ENCODE data around the gene GAL.

The GAL gene

GRCh38 chr11:68659158-68659921, 25.0 kb upstream of the GAL start:
- DNase-seq (ENCODE audit: low spot score) = peak; percentile 9

GRCh38 chr11:68660066-68660810, 24.1 kb upstream of the GAL start:
- DNase-seq (ENCODE audit: low spot score) = no peak

GRCh38 chr11:68661014-68661413, 23.3 kb upstream of the GAL start:
- DNase-seq (ENCODE audit: low spot score) = no peak

GRCh38 chr11:68661697-68662603, 22.4 kb upstream of the GAL start:
- DNase-seq (ENCODE audit: low spot score) = no peak

- no peak for DNase-seq (ENCODE audit: low spot score)
Observed at GRCh38 chr11:68663482-68664010, 20.8 kb upstream of the GAL start.

GRCh38 chr11:68664141-68664540, 20.2 kb upstream of the GAL start:
- DNase-seq (ENCODE audit: low spot score) = no peak

GRCh38 chr11:68664906-68665305, 19.4 kb upstream of the GAL start:
- DNase-seq (ENCODE audit: low spot score) = no peak

GRCh38 chr11:68665436-68665835, 18.9 kb upstream of the GAL start:
- no peak for DNase-seq (ENCODE audit: low spot score)

GRCh38 chr11:68666849-68667248, 17.5 kb upstream of the GAL start:
- no peak for DNase-seq (ENCODE audit: low spot score)

- no peak for DNase-seq (ENCODE audit: low spot score)
Observed at GRCh38 chr11:68667511-68668500, 16.5 kb upstream of the GAL start.

- DNase-seq (ENCODE audit: low spot score) = no peak
Observed at GRCh38 chr11:68669301-68670090, 14.8 kb upstream of the GAL start.

- no peak for DNase-seq (ENCODE audit: low spot score)
Observed at GRCh38 chr11:68670208-68670992, 13.9 kb upstream of the GAL start.

- DNase-seq (ENCODE audit: low spot score) = no peak
Observed at GRCh38 chr11:68673306-68673945, 10.9 kb upstream of the GAL start.

- no peak for DNase-seq (ENCODE audit: low spot score)
Observed at GRCh38 chr11:68673991-68674390, 10.4 kb upstream of the GAL start.

GRCh38 chr11:68674461-68674860, 9.9 kb upstream of the GAL start:
- DNase-seq (ENCODE audit: low spot score) = no peak

- no peak for DNase-seq (ENCODE audit: low spot score)
Observed at GRCh38 chr11:68677432-68677831, 6.9 kb upstream of the GAL start.

GRCh38 chr11:68678031-68678441, 6.3 kb upstream of the GAL start:
- no peak for DNase-seq (ENCODE audit: low spot score)

- no peak for DNase-seq (ENCODE audit: low spot score)
Observed at GRCh38 chr11:68680541-68681231, 3.7 kb upstream of the GAL start.
